ENCODE results near the gene BCAT1. TPM values are rescaled to one million over a fixed set of nuclear protein-coding genes. Genes with fewer than 3 reads are reported as not detected.

Gene BCAT1
- total and polyA plus RNA-seq, 11 donors = 0.57 to 28.9 (median 3.5) TPM

DNA sequence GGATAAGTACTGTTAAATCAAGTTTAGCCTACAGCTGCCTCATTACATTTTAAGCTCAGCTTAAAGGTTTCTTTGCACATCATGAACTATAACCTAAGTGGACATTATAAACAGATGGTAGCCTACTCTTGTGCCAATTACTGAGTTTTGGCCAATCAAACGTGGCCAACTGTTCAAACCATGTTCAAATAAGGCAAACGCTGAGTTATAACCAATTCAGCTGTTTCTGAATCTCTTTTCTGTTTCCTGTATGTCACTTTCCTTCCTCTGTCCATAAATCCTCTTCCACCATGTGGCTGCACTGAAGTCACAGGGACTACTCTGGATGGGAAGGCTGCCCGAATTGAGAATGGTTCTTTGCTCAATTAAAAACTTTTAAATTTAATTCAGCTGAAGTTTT lies 98.4 kb downstream of the BCAT1 start:
- DNase-seq (no peak), ATAC-seq (no peak)
- intact Hi-C loops (cut with DNase I) = loop anchor here in 1 of 10 donors (10.0 kb wide), 1 partner anchor 284 kb away; no protein-coding TSS in a partner anchor
- Histone ChIP-seq H3K27ac (no peak overlapping the region), H3K4me3 (no peak overlapping the region), H3K27me3 (no peaks in the 10 kb centered on the region), H3K36me3 (no peaks in the 10 kb centered on the region), H3K4me1 (no peaks in the 10 kb centered on the region), H3K9me3 (no peaks in the 10 kb centered on the region)
- 54 to 70% (median 64%) methylated on average over 3 of the region's 3 CpGs for WGBS, 4 donors
- no peak for TF ChIP-seq POLR2A (IDR thresholded peaks at IDR 0.05)
- TF ChIP-seq, protein P1, sequence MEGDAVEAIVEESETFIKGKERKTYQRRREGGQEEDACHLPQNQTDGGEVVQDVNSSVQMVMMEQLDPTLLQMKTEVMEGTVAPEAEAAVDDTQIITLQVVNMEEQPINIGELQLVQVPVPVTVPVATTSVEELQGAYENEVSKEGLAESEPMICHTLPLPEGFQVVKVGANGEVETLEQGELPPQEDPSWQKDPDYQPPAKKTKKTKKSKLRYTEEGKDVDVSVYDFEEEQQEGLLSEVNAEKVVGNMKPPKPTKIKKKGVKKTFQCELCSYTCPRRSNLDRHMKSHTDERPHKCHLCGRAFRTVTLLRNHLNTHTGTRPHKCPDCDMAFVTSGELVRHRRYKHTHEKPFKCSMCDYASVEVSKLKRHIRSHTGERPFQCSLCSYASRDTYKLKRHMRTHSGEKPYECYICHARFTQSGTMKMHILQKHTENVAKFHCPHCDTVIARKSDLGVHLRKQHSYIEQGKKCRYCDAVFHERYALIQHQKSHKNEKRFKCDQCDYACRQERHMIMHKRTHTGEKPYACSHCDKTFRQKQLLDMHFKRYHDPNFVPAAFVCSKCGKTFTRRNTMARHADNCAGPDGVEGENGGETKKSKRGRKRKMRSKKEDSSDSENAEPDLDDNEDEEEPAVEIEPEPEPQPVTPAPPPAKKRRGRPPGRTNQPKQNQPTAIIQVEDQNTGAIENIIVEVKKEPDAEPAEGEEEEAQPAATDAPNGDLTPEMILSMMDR (IDR thresholded peaks at IDR 0.05) = no peak

DNA sequence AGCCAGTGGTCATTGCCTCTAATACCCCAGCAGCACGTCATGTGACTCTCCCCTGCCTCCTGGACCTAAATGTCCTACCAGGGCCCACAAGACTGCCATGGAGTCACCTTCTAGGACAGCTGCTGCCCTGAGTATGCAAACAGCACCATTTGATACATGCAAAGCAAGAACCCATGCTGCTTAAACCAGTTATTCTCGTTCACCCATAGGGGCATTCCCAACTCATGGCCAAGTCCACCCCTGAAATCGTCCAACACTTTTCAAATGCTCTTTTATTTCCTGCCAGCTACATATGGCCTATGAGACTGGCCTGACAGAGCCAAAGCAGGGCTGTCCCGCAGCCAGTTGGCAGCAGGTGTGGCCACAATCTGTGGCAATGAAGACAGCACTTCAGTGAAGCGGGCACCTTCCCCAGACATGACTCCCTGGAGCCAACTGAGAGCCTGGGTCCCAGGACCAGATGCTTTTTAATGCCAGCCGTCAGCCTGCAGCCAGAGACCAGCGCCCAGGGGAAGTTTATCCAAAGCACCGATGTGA lies 99.9 kb downstream of the BCAT1 start:
- TF ChIP-seq, protein P1 (IDR thresholded peaks at IDR 0.05) = no peak
- Histone ChIP-seq H3K9me3 (no peaks in the 10 kb centered on the region), H3K4me1 (no peaks in the 10 kb centered on the region), H3K27me3 (no peaks in the 10 kb centered on the region), H3K27ac (no peak overlapping the region), H3K4me3 (no peak overlapping the region), H3K36me3 (no peaks in the 10 kb centered on the region)
- WGBS, 4 donors = 80 to 91% (median 86%) methylated on average over 8 of the region's 8 CpGs
- DNase-seq (peak in 1 of 5 donors; percentile 33), ATAC-seq (peak in 3 of 4 donors; percentile 22 to 52 (median 39))
- intact Hi-C loops (cut with DNase I) = no loop called here

DNA sequence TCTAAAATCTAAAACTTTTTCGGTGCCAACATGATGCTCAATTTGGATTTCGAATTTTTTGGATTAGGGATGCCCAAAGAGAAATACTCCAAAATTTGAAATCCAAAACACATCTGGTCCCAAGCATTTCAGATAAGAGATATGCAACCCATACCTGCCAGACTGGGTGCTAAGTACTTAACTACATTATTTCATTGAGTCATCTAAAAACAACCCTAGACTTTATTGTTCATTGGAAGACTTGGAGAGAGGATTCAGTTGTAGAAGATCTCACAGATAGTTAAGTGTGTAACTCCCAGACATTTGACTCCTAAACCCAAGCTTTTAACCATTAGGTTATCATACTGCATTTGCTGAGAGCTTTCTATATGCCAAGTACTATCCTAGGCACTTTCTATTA lies 102.2 kb downstream of the BCAT1 start:
- Histone ChIP-seq H3K9me3 (no peaks in the 10 kb centered on the region), H3K4me1 (no peaks in the 10 kb centered on the region), H3K4me3 (no peak overlapping the region), H3K36me3 (no peaks in the 10 kb centered on the region), H3K27me3 (no peaks in the 10 kb centered on the region), H3K27ac (no peak overlapping the region)
- no peak for DNase-seq
- intact Hi-C loops (cut with DNase I) = no loop called here
- ATAC-seq = no peak
- TF ChIP-seq, protein P1 (IDR thresholded peaks at IDR 0.05) = no peak
- TF ChIP-seq POLR2A (IDR thresholded peaks at IDR 0.05) = no peak
- 92 to 97% (median 95%) methylated on average over 2 of the region's 2 CpGs for WGBS, 4 donors

DNA sequence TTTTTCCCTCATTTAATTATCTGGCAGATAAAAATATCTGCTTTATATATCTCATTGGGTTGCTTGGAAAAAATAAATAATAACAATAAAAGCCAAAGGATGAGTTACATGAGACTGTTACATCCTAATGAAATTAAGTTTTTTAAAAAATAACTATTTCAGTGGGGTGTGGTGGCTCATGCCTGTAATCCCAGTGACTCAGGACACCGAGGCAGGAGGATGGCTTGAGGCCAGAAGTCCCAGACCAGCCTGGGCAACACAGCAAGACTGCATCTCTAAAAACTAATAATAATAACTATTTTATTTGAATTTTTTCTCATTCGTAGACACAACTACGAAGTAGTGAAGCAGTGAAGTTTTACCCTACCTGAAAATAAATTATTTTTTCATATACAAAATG lies 103.3 kb downstream of the BCAT1 start:
- Histone ChIP-seq H3K4me3 (no peak overlapping the region), H3K9me3 (no peaks in the 10 kb centered on the region), H3K27ac (no peak overlapping the region), H3K4me1 (no peaks in the 10 kb centered on the region), H3K27me3 (no peaks in the 10 kb centered on the region), H3K36me3 (no peaks in the 10 kb centered on the region)
- 84 to 90% (median 85%) methylated on average over 3 of the region's 3 CpGs for WGBS, 4 donors
- DNase-seq (no peak), ATAC-seq (no peak)
- no peak for TF ChIP-seq POLR2A (IDR thresholded peaks at IDR 0.05)
- TF ChIP-seq, protein P1 (IDR thresholded peaks at IDR 0.05) = no peak
- intact Hi-C loops (cut with DNase I) = no loop called here
